ENCODE measurements around the gene PLA2G6.

Gene PLA2G6

DNA sequence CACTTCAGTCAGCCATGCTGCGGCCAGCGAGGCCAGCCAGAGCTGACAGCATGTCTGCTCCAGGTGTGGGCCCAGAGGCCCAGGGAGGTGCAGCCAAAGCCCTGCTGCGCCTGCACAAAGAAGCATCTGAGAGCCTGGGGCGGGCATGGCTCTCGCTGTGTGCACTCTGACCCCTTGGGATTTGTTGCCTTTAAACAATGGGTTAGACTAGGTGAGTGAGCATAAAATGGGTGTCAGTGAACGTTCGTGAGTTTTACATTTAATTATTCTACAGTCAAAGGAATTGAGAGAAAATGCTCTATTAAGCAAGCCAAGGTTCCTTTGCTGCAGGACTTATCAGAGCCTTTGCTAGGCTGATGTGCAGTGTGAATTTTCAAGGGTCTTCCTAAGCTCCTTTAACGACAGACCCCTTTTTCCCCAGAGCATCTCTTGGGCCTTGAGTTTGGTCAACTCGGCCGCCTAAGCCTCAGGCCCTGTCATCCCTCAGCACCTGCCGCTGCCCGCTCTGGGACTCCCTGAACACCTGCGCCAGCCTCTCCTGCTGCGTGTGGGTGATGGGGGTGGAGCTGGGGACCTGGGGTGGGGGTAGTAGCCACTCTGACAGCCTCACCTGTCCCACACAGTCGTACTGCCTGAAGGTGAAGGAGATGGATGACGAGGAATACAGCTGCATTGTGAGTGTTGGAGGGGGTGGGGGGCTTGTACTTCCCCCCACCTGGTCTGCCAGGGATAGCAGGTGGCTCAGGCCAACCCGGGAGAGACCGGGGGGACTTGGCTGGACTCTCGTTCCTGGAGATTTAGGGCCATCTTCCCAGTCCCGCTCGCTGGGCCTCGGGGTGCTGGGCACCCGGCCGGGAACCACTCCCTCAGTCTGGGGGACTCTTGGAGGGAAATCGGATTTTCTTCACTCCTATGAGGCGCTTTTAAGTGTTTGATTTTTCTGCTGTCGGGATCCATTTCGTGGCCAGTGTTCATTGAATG lies 108.2 kb downstream of the PLA2G6 start:
- DNase-seq (ENCODE audit: low read depth in 1 of 2, low spot score in 1 of 2), result no peak

GRCh38 chr22:38072322-38073149 lies 109.1 kb downstream of the PLA2G6 start:
- DNase-seq (ENCODE audit: low read depth in 1 of 2, low spot score in 1 of 2), result no peak

DNA sequence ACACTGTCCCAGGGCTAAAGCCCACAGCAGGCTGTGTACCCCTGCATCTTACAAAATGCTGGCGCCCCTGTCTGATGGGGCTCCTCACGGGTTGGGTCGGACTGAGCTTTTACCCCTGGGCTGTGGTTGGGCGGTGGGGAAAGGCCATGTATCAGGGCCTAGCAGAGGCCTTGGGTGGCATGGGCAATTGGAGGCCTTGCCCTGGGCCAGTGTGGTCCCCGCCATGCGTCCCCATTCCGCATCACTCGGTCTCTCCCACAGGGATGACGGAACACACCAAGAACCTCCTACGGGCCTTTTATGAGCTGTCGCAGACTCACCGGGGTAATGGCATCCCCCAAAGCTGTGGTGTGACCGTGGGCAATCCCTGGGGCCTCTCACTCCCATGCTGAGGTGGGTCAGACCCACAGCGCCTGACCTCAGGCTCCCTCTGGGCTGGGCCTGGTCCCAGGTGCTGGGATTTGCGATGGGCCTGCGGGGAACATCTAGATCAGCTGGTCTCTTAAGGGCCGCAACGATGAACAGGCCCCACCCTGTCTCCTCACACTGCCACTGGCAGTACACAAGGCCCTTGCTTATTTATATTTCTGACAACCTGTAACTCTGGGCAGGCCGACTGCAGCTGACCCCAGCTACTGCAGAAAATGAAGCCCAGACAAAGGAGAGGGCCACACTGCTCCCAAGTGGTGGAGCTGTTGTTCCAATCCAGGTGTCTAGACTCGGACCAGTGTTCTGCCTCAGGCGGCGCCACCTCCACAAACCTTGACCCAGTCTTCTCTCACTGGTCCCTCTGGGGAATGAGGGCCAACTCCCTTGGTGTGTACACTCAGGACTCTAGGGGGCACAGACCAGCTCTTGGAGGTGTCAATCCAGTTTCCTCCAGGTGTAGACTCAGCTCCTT lies 110.0 kb downstream of the PLA2G6 start:
- DNase-seq (ENCODE audit: low read depth in 1 of 2, low spot score in 1 of 2), result no peak

DNA sequence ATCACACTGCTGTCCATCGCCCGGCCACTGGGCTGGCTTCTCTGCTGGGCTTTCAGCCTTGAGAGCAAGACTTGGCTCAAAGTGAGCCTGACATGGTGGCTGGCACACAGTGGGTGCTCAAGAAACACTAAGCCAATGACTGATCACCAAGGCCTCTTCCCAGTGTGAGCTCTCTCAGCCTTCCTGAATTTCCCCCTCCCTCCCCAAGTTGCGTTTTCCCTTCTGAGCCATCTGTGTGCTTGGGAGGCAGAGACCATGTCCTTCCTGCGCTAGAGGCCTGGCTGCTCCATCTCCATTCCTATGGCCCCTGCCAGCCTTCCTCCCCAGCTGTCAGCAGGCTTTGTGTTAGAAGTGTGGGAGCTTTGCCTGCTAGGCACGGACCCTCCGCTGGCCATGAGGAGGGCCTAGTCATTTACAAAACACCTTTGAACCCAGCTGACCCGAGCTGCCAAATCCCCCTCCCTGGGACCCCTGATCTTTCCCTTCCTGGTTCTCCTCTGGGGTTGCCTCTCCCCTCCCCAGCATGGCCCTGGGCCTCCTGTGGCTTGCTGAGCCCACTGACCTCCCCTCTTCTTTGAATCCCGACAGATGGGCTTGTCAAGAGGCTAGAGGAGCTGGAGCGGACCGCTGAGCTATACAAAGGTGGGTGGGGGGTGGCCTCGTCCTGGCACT lies 111.2 kb downstream of the PLA2G6 start:
- no peak for DNase-seq (ENCODE audit: low read depth in 1 of 2, low spot score in 1 of 2)

DNA sequence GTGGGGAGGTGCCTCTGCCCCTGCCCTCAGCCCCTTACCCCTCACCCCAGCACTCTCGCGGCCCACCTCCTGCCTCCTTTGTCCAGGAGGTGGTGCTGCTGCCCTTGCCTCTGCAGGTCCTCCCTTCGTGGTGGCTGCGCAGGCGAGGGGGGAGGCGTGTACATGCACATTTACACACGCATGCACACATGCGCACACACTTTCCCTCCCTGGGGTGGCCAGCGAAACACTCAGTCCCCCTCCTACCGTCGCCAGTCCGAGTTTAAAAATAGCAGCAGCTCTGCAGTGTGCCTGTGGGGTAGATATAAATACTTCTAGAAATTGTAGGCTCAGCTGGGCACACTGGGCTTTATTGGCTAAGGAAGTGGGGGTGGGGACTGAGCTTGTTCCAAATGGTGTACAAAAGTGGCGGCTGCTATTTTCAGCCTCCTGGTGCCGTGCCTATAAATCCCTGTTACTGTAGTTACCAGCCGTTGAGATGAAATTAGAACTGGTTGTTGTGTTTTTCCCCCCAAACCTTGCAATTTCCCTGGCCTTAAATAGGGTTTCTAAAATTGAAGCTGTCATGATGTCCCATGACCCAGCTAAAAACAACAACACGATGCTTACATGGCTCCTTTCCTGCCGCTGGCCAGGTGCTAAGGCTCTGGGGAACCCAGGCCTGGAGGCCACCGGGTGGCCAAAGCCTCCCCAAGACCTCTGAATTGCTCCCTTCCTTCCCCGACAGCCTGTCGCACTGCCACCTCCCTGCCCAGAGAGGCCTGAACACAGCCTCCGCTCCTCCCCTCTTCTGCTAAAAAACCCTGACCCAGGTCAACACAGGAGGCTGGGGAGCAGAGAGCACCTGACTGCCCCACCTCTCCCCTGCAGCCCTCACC lies 112.0 kb downstream of the PLA2G6 start:
- no peak for DNase-seq (ENCODE audit: low read depth in 1 of 2, low spot score in 1 of 2)

GRCh38 chr22:38068641-38069371 lies 112.8 kb downstream of the PLA2G6 start:
- no peak for DNase-seq (ENCODE audit: low read depth in 1 of 2, low spot score in 1 of 2)

- DNase-seq (ENCODE audit: low read depth in 1 of 2, low spot score in 1 of 2), result no peak
Measured at GRCh38 chr22:38067761-38068360, 113.8 kb downstream of the PLA2G6 start.

- no peak for DNase-seq (ENCODE audit: low read depth in 1 of 2, low spot score in 1 of 2)
Measured at GRCh38 chr22:38067028-38067415, 114.6 kb downstream of the PLA2G6 start.

DNA sequence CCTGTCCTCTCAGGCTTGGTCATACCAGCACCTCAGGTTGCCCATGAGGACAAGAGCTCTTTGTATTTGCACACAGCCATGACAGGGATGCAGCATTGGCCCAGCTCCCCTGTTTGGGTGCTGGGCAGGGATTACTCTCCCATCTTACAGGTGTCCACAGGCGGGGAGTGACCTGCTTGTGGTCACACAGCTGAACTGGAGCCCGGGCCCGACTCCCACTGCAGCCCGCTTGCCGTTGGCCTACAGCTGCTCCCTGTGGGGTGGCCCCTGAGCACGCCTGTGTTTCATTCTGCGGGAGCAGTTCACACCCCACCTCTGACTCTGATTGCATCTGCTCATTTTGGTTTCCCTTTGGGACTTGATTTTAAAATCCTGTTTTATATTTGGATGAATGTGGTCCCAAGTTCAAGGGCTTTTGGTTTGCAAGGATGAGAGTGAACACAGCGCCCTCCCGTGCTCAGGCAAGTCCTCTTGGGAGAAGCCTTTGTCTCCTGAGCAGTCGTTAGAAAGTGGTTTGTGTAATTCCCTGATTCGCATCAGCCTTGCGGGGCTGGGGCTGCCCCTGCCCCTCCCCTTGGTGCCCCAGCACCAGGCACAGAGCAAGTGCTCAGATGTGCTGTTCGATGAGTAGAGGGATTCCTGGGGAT lies 115.1 kb downstream of the PLA2G6 start:
- no peak for DNase-seq (ENCODE audit: low read depth in 1 of 2, low spot score in 1 of 2)

DNA sequence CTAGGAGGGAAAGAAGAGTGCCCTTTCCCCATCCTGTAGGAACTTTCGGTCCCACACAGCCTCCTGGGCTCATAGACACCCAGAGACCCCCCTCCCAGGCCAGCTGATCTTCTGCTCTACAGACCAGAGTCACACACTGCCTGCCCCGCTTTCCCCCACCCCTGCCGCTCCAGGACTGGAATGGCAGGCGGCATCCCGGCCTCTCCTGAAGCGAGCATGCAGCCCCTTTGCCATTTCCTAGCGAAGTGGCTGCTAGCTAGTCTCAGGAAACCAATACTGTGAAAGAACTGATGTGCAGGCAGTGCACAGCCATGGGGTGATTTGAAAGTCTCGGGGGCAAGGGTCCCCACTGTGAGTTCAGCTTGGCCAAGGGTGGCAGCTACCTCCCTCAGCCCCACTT lies 116.1 kb downstream of the PLA2G6 start:
- no peak for DNase-seq (ENCODE audit: low read depth in 1 of 2, low spot score in 1 of 2)

DNA sequence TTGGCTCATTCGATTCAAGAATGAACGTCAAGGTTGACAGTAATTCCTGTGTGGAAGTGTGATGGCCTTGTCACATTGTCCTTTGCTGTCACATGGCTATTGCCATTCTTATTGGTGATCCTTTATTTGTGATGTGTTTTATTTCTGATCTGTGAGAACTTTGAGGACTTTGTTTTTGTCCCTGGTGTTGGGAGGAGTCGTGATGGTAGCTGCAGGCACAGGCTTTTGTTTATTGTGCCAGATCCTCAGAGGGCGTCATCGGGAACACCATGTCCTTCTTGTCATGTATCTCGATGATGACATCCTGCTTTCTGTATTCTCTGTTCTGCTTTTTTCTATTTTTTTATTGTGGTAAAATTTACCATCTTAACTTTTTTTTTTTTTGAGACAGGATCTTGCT lies 118.8 kb downstream of the PLA2G6 start:
- no peak for DNase-seq (ENCODE audit: low read depth in 1 of 2, low spot score in 1 of 2)
